Large intestine (tissue), 3 donors: ENCODE data around the gene FOXL2NB. TPM values are rescaled to one million over a fixed set of nuclear protein-coding genes. Genes with fewer than 3 reads are reported as not detected.

Experiments used
- DNase-seq, 2 donors: peaks; one replicate each; pipeline versions ENCODE4 v3.0.0 to v3.0.0-alpha.2; 2013
- H3K27ac ChIP-seq: one replicate; pipeline ENCODE4 v1.5.1; 2013; ENCODE audit warnings: low read length
- H3K27me3 ChIP-seq: 2 replicates; pipeline ENCODE4 v1.6.1; 2013; ENCODE audit warnings: low read length; ENCODE audit not compliant: control insufficient read depth, insufficient read depth
- H3K36me3 ChIP-seq: 2 replicates; pipeline ENCODE4 v1.6.1; 2013; ENCODE audit warnings: low read length; ENCODE audit not compliant: control insufficient read depth, insufficient read depth
- H3K4me1 ChIP-seq: one replicate; pipeline ENCODE4 v1.6.1; 2013; ENCODE audit warnings: low read length; ENCODE audit not compliant: control insufficient read depth, insufficient read depth
- H3K4me3 ChIP-seq: one replicate; pipeline ENCODE4 v1.5.1; 2013; ENCODE audit warnings: low read length
- H3K9me3 ChIP-seq: one replicate; pipeline ENCODE4 v1.6.1; 2013; ENCODE audit warnings: mild to moderate bottlenecking, low read depth, low read length, moderate library complexity; ENCODE audit not compliant: control insufficient read depth
- WGBS: methylation state at CpG from one replicate; pipeline ENCODE4 v1.1.5; 2013; ENCODE audit warnings: low lambda C conversion rate; ENCODE audit not compliant: insufficient coverage; 5-methylcytosine and 5-hydroxymethylcytosine counted together
- polyA plus RNA-seq: library from polyadenylated mRNA; unstranded; fragments of 120-200 nt; gene quantifications from one replicate; pipeline ENCODE4 v1.2.1, GENCODE V29; 2013

FOXL2NB gene
- polyA plus RNA-seq, 1 donor = not detected

- WGBS = no CpG with 5 or more reads among the region's 120 CpGs
- H3K9me3 ChIP-seq = peaks cover 21% of the 10 kb centered on the region
- DNase-seq = peak in 1 of 2 donors; percentile 33
- H3K27me3 ChIP-seq = peaks cover 98% of the 10 kb centered on the region
- no peaks in the 10 kb centered on the region for H3K36me3 ChIP-seq
- H3K4me1 ChIP-seq = peaks cover 11% of the 10 kb centered on the region
- no peak overlapping the region for H3K27ac ChIP-seq
- no peak overlapping the region for H3K4me3 ChIP-seq
Measured at GRCh38 chr3:138945709-138946662, 1.0 kb upstream of the FOXL2NB start.

GRCh38 chr3:138947495-138948121, 591 bp downstream of the FOXL2NB start:
- Histone ChIP-seq H3K4me3 (no peak overlapping the region), H3K27ac (no peak overlapping the region), H3K9me3 (peaks cover 21% of the 10 kb centered on the region), H3K27me3 (peaks cover 95% of the 10 kb centered on the region), H3K36me3 (no peaks in the 10 kb centered on the region), H3K4me1 (peaks cover 11% of the 10 kb centered on the region)
- 0% methylated on average over 1 of the region's 21 CpGs for WGBS
- no peak for DNase-seq

GRCh38 chr3:138948371-138949001, 1.5 kb downstream of the FOXL2NB start:
- WGBS = no CpG with 5 or more reads among the region's 3 CpGs
- DNase-seq = no peak
- Histone ChIP-seq H3K27me3 (peaks cover 94% of the 10 kb centered on the region), H3K4me1 (peaks cover 11% of the 10 kb centered on the region), H3K27ac (no peak overlapping the region), H3K9me3 (peaks cover 18% of the 10 kb centered on the region), H3K4me3 (no peak overlapping the region), H3K36me3 (no peaks in the 10 kb centered on the region)

GRCh38 chr3:138949002-138949418, 2.0 kb downstream of the FOXL2NB start:
- H3K36me3 ChIP-seq = no peaks in the 10 kb centered on the region
- H3K9me3 ChIP-seq = peaks cover 18% of the 10 kb centered on the region
- H3K4me1 ChIP-seq = peaks cover 11% of the 10 kb centered on the region
- no peak overlapping the region for H3K4me3 ChIP-seq
- no CpG with 5 or more reads among the region's 5 CpGs for WGBS
- no peak overlapping the region for H3K27ac ChIP-seq
- peaks cover 90% of the 10 kb centered on the region for H3K27me3 ChIP-seq
- DNase-seq = no peak

- Histone ChIP-seq H3K9me3 (peaks cover 18% of the 10 kb centered on the region), H3K27me3 (peaks cover 90% of the 10 kb centered on the region), H3K4me1 (peaks cover 10% of the 10 kb centered on the region), H3K27ac (no peak overlapping the region), H3K36me3 (no peaks in the 10 kb centered on the region), H3K4me3 (no peak overlapping the region)
- DNase-seq = no peak
- 7% methylated on average over 3 of the region's 27 CpGs for WGBS
Measured at GRCh38 chr3:138949445-138950005, 2.5 kb downstream of the FOXL2NB start.

GRCh38 chr3:138950006-138950644, 3.1 kb downstream of the FOXL2NB start:
- no CpG with 5 or more reads among the region's 53 CpGs for WGBS
- no peak overlapping the region for H3K4me3 ChIP-seq

GRCh38 chr3:138950701-138951100, 3.7 kb downstream of the FOXL2NB start:
- peaks cover 3% of the 10 kb centered on the region for H3K4me1 ChIP-seq
- WGBS = no CpG with 5 or more reads among the region's 8 CpGs
- no peak overlapping the region for H3K4me3 ChIP-seq

More at GRCh38 chr3:138950006-138950644, 3.1 kb downstream of the FOXL2NB start:
- Histone ChIP-seq H3K27me3 (peaks cover 90% of the 10 kb centered on the region), H3K36me3 (no peaks in the 10 kb centered on the region), H3K9me3 (peaks cover 13% of the 10 kb centered on the region), H3K27ac (no peak overlapping the region), H3K4me1 (peaks cover 4% of the 10 kb centered on the region)
- DNase-seq = peak in 1 of 2 donors; percentile 23

GRCh38 chr3:138960417-138960852, 13.4 kb downstream of the FOXL2NB start:
- peaks cover 63% of the 10 kb centered on the region for H3K27me3 ChIP-seq
- WGBS = no CpG with 5 or more reads among the region's 36 CpGs
- no peak overlapping the region for H3K4me3 ChIP-seq
- no peaks in the 10 kb centered on the region for H3K36me3 ChIP-seq
- no peaks in the 10 kb centered on the region for H3K4me1 ChIP-seq
- DNase-seq = no peak
- no peak overlapping the region for H3K27ac ChIP-seq
- H3K9me3 ChIP-seq = peaks cover 5% of the 10 kb centered on the region

More at GRCh38 chr3:138950701-138951100, 3.7 kb downstream of the FOXL2NB start:
- Histone ChIP-seq H3K27me3 (peaks cover 92% of the 10 kb centered on the region), H3K36me3 (no peaks in the 10 kb centered on the region), H3K27ac (no peak overlapping the region), H3K9me3 (peaks cover 13% of the 10 kb centered on the region)
- DNase-seq = no peak

- no peak overlapping the region for H3K4me3 ChIP-seq
- DNase-seq = no peak
- no peaks in the 10 kb centered on the region for H3K4me1 ChIP-seq
- H3K27ac ChIP-seq = no peak overlapping the region
- no peaks in the 10 kb centered on the region for H3K36me3 ChIP-seq
- peaks cover 5% of the 10 kb centered on the region for H3K9me3 ChIP-seq
- H3K27me3 ChIP-seq = peaks cover 48% of the 10 kb centered on the region
- WGBS = no CpG with 5 or more reads among the region's 8 CpGs
Measured at GRCh38 chr3:138962854-138963560, 16.0 kb downstream of the FOXL2NB start.
